ENCODE results near the gene GUCA2A.

GUCA2A gene

DNA sequence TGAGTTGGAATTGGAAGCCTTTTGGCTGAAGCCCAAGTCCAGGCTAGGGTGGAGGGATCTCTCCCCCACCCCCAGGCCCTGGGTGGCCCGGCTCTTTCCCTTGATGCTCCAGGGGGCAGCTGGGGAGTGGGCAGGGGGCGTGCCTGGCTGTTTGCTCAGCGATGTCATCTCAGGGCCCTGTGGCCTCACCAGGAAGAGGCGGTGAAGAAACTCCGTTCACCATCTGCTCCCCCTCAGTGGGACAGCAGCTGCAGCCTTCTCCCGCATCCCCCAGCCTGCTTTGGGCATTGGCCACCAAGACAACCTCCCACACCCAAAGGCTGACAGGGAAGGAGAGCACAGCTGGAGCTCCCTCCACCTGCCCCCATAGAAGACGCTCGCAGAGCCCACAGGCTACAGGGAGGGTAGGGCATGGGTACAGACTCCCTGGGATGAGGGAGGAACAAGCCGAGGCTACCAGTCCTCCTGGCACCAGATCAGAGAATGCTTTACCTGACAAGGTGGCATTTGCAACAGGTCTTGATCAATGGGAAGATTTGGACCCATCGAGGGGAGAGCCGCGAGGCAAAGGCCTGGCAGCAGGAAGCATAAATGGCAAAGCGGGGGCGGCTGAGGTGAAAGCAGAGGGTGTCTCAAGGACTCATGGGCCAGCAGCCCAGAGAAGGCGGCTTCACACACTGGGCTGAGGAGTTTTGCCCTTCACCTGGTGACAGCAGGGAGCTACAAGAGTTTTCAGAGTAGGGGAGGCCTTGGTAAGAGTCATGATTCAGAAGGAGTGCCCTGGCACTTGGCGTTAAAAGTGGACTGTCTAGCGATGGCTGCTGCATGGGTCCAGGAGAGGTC is 6.5 kb upstream of the GUCA2A start:
- no peak for DNase-seq (ENCODE audit: low read depth)
- TF ChIP-seq, protein P1, sequence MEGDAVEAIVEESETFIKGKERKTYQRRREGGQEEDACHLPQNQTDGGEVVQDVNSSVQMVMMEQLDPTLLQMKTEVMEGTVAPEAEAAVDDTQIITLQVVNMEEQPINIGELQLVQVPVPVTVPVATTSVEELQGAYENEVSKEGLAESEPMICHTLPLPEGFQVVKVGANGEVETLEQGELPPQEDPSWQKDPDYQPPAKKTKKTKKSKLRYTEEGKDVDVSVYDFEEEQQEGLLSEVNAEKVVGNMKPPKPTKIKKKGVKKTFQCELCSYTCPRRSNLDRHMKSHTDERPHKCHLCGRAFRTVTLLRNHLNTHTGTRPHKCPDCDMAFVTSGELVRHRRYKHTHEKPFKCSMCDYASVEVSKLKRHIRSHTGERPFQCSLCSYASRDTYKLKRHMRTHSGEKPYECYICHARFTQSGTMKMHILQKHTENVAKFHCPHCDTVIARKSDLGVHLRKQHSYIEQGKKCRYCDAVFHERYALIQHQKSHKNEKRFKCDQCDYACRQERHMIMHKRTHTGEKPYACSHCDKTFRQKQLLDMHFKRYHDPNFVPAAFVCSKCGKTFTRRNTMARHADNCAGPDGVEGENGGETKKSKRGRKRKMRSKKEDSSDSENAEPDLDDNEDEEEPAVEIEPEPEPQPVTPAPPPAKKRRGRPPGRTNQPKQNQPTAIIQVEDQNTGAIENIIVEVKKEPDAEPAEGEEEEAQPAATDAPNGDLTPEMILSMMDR (IDR thresholded peaks at IDR 0.05; ENCODE audit: low read length, missing control alignments): no peak
- no peak overlapping the region for H3K4me3 ChIP-seq (replicated peaks; ENCODE audit: low read depth, low read length)

DNA sequence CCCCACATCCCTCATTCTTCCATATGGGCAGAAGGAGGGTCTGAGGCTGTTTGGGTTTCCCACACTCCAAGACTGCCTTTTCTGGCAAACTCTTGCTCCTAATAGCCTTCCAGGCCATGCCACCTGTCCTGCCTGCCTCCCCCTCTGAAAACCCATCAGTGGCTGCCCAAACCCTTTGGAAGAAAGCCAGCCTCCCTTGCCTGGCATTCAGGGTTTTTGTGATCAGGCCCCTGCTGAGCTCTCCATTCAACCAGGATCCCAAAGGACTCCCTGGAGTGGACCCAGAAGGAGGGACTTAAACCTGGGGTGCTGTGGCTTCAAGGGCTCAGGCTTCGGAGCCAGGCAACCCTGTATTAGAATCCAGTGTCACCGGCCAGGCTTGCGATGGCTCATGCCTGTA is 4.2 kb upstream of the GUCA2A start:
- no peak overlapping the region for H3K4me3 ChIP-seq (replicated peaks; ENCODE audit: low read depth, low read length)
- TF ChIP-seq, protein P1 (IDR thresholded peaks at IDR 0.05; ENCODE audit: low read length, missing control alignments): no peak
- no peak for DNase-seq (ENCODE audit: low read depth)

DNA sequence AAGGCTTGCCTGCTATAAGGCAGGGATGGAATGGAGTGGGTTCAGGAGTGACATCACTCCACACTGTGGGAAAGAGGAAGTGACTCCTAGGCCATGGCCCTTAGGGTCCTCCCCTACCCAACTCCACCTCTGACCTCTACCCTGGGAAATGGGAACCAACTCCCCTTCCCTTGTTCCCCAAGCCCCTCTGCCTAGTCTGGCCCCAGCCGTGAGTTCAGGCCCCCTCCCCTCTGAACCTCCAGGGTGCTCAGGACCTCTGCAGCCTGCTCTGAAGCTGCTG is 3.8 kb upstream of the GUCA2A start:
- no peak overlapping the region for H3K4me3 ChIP-seq (replicated peaks; ENCODE audit: low read depth, low read length)
- TF ChIP-seq, protein P1 (IDR thresholded peaks at IDR 0.05; ENCODE audit: low read length, missing control alignments): no peak
- no peak for DNase-seq (ENCODE audit: low read depth)

DNA sequence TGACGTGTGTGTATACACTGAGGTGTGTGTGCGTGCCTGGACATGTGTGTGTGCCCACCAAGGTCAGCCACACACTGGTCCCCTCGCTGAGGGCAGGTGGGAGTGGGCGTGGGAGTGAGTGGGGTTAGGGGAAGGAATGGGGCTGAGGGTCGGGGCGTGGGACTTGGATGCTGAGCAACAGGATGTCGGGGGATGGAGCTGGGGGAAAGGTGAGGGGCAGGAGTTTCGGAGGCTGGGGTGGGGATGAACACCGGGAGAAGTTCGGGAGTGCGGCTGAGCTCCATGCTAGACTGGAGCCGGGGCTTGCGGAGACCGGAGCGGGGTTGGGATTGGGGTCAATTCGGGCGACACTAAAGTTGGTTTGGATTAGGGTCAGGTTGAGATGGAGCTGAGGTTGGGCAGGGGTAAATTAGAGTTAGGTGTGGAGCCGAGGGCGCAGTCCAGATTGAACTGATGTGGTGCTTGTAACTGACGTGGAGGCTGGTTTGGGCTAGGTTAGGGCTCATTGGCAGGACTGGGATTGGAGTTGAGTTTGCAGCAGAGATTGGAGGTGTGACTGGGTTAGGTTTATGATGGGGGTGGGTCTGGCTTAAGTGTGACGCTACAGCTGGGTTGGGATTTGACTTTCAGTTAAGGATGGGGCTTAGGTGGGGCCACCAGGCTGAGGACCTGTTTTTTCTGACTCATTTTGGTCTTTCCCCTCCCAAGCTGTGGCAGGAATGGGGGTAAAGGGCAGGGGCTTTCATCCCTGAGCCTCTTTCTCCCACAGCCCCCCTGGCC is 3.3 kb upstream of the GUCA2A start:
- TF ChIP-seq, protein P1 (IDR thresholded peaks at IDR 0.05; ENCODE audit: low read length, missing control alignments): no peak
- no peak overlapping the region for H3K4me3 ChIP-seq (replicated peaks; ENCODE audit: low read depth, low read length)
- DNase-seq (ENCODE audit: low read depth): no peak

DNA sequence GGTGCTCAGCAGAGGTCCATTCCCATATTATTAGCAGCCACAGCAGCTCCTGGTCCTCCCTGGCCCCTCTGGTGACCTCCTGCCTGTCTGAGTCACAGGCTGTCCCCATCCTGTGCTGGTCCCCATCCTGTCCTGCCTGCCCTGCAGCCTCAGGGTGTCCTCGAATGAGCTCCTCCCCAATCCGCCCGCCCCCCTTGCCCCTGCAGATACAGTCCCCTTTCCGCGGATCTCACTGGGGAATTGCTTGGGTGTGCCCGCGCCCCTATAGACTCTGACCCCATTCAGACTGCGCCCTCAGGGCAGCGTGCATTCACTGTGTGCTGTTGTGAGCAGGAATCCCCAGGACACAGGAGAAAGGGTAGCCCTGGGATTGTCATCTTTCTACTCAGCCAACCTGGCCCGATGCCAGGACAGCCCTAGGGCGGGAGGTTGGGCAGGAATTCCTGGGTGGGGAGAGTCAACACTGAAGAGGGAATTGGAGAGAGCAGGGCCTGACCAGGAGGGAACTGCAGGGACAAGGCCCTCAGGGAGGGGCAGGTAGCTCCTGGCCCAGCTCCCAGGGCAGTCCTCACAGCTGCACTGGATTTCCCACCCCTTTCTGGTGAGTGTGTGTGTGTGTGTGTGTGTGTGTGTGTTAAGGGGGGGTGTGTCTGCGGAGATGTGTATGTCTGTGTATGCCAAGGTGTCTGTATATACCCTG is 1.1 kb upstream of the GUCA2A start:
- no peak overlapping the region for H3K4me3 ChIP-seq (replicated peaks; ENCODE audit: low read depth, low read length)
- TF ChIP-seq, protein P1 (IDR thresholded peaks at IDR 0.05; ENCODE audit: low read length, missing control alignments): no peak
- peak; percentile 43 for DNase-seq (ENCODE audit: low read depth)

DNA sequence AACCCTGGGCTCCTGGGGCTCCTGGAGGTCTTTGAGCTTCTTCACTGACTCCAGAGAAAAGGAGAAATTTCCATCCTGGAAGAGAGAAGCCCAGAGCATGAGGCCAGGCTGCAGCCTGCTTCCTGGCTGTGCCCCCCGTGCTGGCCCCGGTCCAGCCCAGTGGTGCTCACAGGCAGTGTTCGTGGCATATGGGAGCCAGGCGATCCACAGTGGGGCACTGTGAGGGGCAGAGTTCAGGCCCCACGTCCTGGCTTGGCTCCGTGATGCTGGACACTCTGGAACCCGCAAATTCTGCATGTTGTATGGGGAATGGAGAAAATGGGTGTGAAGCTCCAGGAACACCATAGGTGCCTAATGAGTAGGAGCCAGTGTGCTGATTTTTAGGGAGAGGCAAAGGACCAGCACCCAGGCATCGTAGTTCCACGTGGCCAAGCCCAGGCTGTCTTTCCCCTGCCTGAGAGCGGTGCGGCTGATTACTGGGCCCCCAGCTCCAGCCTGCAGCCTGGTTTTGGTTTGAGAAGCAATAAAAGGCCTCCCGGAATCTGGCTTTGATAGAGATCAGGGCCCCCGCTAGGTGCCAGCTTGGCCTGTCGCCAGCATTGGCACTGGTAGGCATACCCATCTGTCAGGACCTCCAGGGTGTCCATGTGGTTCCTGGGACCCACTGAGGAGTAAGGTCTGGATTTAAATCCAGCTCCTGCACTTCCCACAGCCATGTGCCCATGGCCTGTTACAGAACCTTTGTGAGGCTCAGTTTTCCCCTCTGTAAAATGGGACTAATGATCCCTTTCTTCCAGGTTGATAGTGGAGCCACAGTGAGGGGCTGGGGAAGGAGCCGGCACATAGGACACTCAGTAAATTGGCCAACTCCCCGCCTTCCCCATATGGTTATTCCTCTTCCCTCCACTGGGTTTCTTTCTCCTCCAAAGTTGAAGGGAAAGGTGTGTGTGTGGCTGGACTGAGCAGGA is 725 bp downstream of the GUCA2A start:
- no peak overlapping the region for H3K4me3 ChIP-seq (replicated peaks; ENCODE audit: low read depth, low read length)
- TF ChIP-seq, protein P1 (IDR thresholded peaks at IDR 0.05; ENCODE audit: low read length, missing control alignments): no peak
- no peak for DNase-seq (ENCODE audit: low read depth)

Measured in fibroblast of pulmonary artery (primary cell).